Renal cortex interstitium (tissue), 15 donors: ENCODE data around the gene ANXA8. TPM values are rescaled to one million over a fixed set of nuclear protein-coding genes. Genes with fewer than 3 reads are reported as not detected.
"Not testable (repeated sequence)": the region's sequence is repeated elsewhere in the genome, so short reads cannot be mapped to it uniquely, and the experiment has no call there.

Source experiments
- DNase-seq, 11 donors: peaks; one replicate each; pipeline ENCODE4 v3.0.0-alpha.2; 2013; ENCODE audit warnings: low read depth in 9 of 11, low spot score in 4 of 11; ENCODE audit errors: extremely low read depth in 1 of 11
- long read RNA-seq, 16 experiments: transcript quantifications; one replicate each; lab custom pipeline, GENCODE V29; 2026
- polyA plus RNA-seq, 3 donors: library from polyadenylated mRNA; unstranded; fragments of 120-200 nt; gene quantifications; one replicate each; pipeline ENCODE4 v1.2.1, GENCODE V29; 2013; ENCODE audit not compliant: insufficient read length in 3 of 3

Gene ANXA8, protein sequence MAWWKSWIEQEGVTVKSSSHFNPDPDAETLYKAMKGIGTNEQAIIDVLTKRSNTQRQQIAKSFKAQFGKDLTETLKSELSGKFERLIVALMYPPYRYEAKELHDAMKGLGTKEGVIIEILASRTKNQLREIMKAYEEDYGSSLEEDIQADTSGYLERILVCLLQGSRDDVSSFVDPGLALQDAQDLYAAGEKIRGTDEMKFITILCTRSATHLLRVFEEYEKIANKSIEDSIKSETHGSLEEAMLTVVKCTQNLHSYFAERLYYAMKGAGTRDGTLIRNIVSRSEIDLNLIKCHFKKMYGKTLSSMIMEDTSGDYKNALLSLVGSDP
- under 1 TPM in 2 of 3 donors, not detected in 1; 0.14 to 0.15 TPM for polyA plus RNA-seq
- long read RNA-seq, donor 1: 0 reads
- long read RNA-seq, donor 2: 0 reads
- long read RNA-seq, donor 3: 0 reads
- long read RNA-seq, donor 4: 0 reads
- long read RNA-seq, donor 5: 0 reads
- long read RNA-seq, donor 6: 0 reads
- long read RNA-seq, donor 7: 0 reads
- long read RNA-seq, donor 8: 0 reads
- long read RNA-seq, donor 9: 0 reads
- long read RNA-seq, donor 10: 0 reads
- long read RNA-seq, donor 11: 0 reads
- long read RNA-seq, donor 12: 0 reads
- long read RNA-seq, donor 13: 0 reads
- long read RNA-seq, donor 14: 0 reads
- long read RNA-seq, donor 15: 0 reads
- long read RNA-seq, donor 16: 0 reads

- DNase-seq: not testable (repeated sequence)
These were observed at the start of gene ANXA8 for GRCh38 chr10:47483923-47484322. ANXA8 (minus strand) TSS chr10:47484115; CDS start chr10:47483933, 182 bp downstream.

GRCh38 chr10:47523475-47523874 lies 39.6 kb upstream of the ANXA8 start, which contains the start of gene AGAP9:
AGAP9 (minus strand) TSS chr10:47523638; CDS start chr10:47523526, 112 bp downstream.
- not testable (repeated sequence) for DNase-seq

DNA sequence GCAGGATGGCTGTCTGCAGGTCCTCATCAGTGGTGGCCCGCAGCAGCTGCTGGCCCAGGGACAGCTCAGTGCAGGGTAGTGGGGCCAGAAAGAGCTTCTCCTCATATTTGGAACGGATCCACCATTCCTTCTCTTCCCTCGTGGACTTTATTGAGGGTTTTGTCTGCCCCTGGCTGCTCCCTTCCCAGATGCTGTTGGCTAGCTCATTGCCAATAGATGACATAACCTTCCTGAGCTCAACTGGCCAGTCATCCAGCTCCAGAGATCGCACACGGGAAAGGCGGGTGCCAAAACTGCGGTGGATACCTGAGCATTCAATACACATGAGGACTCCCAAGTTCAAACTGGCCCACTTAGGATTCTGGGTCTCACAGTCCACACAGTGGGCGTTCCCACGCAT lies 18.4 kb upstream of the ANXA8 start:
- not testable (repeated sequence) for DNase-seq

DNA sequence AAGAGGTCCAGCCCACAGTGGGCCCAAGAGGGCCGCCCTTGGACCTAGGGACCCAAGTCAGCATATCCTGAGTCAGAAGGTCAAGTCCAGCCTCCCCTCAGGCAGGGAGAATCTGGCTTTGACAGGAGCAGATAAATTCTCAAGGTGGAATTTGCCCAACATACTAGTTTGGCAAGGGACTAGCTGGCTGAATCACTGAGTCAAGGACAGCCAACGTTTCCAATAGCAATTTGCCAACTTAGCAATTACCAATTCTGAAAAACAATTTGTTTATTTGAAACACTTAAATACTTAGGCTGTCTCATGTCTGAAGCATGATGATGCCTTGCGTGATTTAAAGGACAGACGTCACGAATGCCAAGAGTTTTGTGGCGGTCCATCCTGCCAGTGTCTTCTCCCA lies 10.3 kb upstream of the ANXA8 start:
- not testable (repeated sequence) for DNase-seq

DNA sequence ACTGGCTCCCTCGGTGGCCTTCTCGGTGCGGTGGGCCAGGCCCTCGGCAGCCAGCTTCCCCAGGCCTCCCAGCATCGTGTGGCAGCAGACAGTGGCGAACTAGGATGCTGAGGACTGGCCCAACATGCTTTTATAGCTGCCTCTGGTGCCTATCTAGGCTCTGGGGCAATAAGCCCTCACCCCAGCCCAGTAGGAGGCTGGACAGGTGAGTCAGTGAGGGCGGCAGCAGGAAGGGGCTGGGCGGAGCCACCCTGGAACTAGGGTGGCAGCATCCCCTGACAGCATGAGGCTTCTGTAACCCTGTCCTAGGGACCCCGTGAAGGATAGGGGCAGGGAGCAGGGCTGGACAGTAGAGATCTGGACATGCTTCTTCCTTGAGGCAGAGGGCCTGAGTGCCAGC lies 7.7 kb upstream of the ANXA8 start, which contains the start of gene FAM25G:
FAM25G (minus strand) TSS at position 101 of the 400 bp plus-strand sequence; CDS start at position 75, 26 bp downstream.
- not testable (repeated sequence) for DNase-seq

- DNase-seq: not testable (repeated sequence)
These were observed 5.7 kb upstream of the ANXA8 start for GRCh38 chr10:47489630-47490029.

DNA sequence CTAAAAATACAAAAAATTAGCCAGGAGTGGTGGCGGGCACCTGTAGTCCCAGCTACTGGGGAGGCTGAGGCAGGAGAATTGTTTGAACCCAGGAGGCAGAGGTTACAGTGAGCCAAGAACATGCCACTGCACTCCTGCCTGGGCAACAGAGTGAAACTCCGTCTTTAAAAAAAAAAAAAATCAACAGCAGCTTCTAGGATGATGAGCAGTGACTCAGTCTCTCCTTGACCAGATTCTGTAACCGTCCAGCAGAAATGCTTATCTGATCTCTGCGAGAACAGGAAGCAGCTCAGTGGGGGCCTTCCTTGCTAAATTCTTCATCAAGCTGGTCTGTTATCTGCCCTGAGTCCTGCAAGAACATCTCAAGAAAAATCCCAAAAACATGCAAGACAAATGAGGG lies 2.0 kb upstream of the ANXA8 start:
- DNase-seq: not testable (repeated sequence)

- not testable (repeated sequence) for DNase-seq
These were observed 871 bp upstream of the ANXA8 start for GRCh38 chr10:47484786-47485185.

GRCh38 chr10:47482367-47482766 lies 1.5 kb downstream of the ANXA8 start:
- DNase-seq: not testable (repeated sequence)

- DNase-seq: not testable (repeated sequence)
These were observed 2.1 kb downstream of the ANXA8 start for GRCh38 chr10:47481768-47482181.

- DNase-seq: not testable (repeated sequence)
These were observed 2.6 kb downstream of the ANXA8 start for GRCh38 chr10:47481182-47481766.

DNA sequence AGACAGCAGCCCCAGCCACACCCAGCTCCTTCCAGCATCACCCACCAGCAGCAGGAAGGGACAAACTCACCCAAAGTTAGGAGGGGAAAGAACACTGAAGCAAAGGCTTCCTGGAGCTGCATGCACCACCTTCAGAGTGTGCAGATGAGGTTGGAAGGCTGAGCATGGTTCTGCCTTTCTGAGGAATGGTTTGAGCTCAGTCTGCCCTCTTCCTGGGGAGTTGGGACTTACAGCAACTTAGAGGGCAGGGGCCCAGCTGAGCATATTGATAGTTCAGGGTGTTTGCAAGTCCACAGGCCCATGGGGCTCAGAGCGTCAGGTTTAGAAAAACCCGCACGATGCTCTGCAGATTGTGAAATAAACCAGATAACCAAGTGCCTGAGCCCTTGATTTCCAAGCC lies 3.8 kb downstream of the ANXA8 start:
- not testable (repeated sequence) for DNase-seq

DNA sequence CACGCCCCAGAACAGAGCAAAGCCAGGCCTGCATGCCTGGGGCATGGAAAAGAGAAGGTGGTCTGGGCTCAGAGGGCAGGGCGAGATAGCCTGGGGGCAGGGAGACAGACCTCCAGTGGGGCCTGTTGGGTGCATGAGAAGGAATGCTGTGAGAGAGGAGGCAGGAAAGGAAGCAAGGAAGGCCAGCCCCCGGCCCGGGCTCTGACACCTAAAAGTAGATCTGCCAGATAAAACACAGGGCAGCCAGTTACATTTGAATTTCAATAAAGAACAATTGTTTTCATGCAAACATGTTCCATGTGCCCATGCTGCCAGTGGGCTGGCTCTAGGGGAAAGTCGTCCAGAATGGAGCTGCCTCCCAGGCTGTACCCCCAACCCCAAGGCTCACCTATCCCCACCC lies 5.8 kb downstream of the ANXA8 start:
- DNase-seq: not testable (repeated sequence)

- DNase-seq: not testable (repeated sequence)
These were observed 6.8 kb downstream of the ANXA8 start for GRCh38 chr10:47477078-47477477.

DNA sequence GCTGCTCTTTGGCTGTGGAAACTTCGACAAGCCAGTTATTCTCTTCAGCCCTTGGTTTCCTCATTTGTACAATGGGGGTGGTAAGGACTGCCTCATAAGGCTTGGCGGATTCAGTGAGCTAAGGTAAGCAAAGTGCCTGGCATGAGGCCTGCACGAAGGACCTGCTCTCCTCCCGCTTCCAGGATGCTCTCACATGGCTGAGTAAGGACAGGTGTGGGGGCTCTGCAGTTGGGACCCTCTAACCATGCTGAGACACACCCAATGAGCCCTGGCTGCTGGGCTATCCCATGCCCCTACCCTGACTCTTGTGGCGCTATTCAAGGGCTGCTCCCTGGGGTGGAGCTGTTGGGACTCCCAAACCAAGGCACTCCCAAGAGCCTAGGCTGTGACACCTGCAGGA lies 8.8 kb downstream of the ANXA8 start:
- DNase-seq: not testable (repeated sequence)

GRCh38 chr10:47473516-47473915 lies 10.4 kb downstream of the ANXA8 start:
- not testable (repeated sequence) for DNase-seq

DNA sequence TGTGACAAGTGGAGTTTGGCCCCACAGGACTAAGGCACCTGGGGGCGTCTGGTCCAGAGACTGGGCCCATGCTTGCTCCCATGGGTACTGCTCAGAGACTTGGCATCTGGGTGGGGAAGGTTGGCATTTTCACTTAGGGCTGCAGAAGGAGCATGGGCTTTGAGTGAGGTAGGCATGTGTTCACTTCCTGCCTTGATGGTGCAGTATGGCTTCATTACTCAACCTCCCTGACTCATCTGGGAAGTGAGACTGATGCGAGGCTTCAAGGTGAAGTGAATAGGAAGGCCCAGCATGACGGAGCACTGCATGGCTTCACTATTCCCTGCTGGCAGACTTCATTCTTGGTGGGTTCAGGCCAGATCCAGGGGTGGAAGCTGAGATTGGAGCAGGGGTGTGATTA lies 11.3 kb downstream of the ANXA8 start:
- not testable (repeated sequence) for DNase-seq

- DNase-seq: not testable (repeated sequence)
These were observed 11.8 kb downstream of the ANXA8 start for GRCh38 chr10:47472072-47472471.

GRCh38 chr10:47468731-47469528 lies 15.0 kb downstream of the ANXA8 start:
- DNase-seq: not testable (repeated sequence)
